ENCODE data around the gene TIMM13. TPM values are rescaled to one million over a fixed set of nuclear protein-coding genes. Genes with fewer than 3 reads are reported as not detected.
A peak's percentile ranks its signal among the peaks of the same experiment; 100 is the strongest.
"Not testable (repeated sequence)": the region's sequence is repeated elsewhere in the genome, so short reads cannot be mapped to it uniquely, and the experiment has no call there.

The TIMM13 gene
- total and polyA plus RNA-seq, 10 donors = 21.1 to 87.5 (median 44.6) TPM

GRCh38 chr19:2419754-2420153 is 7.6 kb downstream of the TIMM13 start:
- no peak overlapping the region for H3K27ac ChIP-seq
- no peaks in the 10 kb centered on the region for H3K27me3 ChIP-seq (replicated peaks in 1 of 7)
- DNase-seq = no peak
- intact Hi-C loops (cut with DNase I; ENCODE audit: low total_unique reads) = no loop called here
- H3K4me1 ChIP-seq = peaks cover 6 to 49% (median 25%) of the 10 kb centered on the region in 6 donors
- TF ChIP-seq POLR2A (IDR thresholded peaks at IDR 0.05) (no peak), CTCF (IDR thresholded peaks at IDR 0.05 in 8 of 11, conservative IDR thresholded peaks at IDR 0.05 in 3 of 11) (no peak), POLR2AphosphoS5 (IDR thresholded peaks at IDR 0.05) (no peak)
- 89 to 96% (median 94%) methylated on average over 3 to 7 of the region's 7 CpGs for WGBS, 5 donors
- no peak overlapping the region for H3K4me3 ChIP-seq
- H3K36me3 ChIP-seq = peaks cover 0 to 34% (median 9%) of the 10 kb centered on the region in 6 donors
- H3K9me3 ChIP-seq = peaks cover 0 to 8% (median 0%) of the 10 kb centered on the region in 8 donors

- 88 to 93% (median 91%) methylated on average over 13 of the region's 13 CpGs for WGBS, 5 donors
Observed at GRCh38 chr19:2417881-2418406, 9.4 kb downstream of the TIMM13 start.

GRCh38 chr19:2417436-2417835 is 9.9 kb downstream of the TIMM13 start:
- DNase-seq; H3K27ac ChIP-seq; H3K4me3 ChIP-seq; H3K9me3 ChIP-seq; intact Hi-C loops (cut with DNase I; ENCODE audit: low total_unique reads); H3K27me3 ChIP-seq (replicated peaks in 1 of 7): not testable (repeated sequence)
- Histone ChIP-seq H3K4me1 (peaks cover under 1 to 26% (median 11%) of the 10 kb centered on the region in 6 donors), H3K36me3 (peaks cover 0 to 19% (median 5%) of the 10 kb centered on the region in 6 donors)
- peak in 1 of 3 donors; percentile 12 for TF ChIP-seq POLR2AphosphoS5 (IDR thresholded peaks at IDR 0.05)
- 93 to 97% (median 96%) methylated on average over 8 of the region's 8 CpGs for WGBS, 5 donors

More at GRCh38 chr19:2417881-2418406, 9.4 kb downstream of the TIMM13 start:
- TF ChIP-seq CTCF (IDR thresholded peaks at IDR 0.05 in 8 of 11, conservative IDR thresholded peaks at IDR 0.05 in 3 of 11) (no peak), POLR2A (IDR thresholded peaks at IDR 0.05) (no peak), POLR2AphosphoS5 (IDR thresholded peaks at IDR 0.05) (no peak)
- Histone ChIP-seq H3K27me3 (replicated peaks in 1 of 7) (no peaks in the 10 kb centered on the region), H3K4me3 (no peak overlapping the region), H3K36me3 (peaks cover 0 to 19% (median 5%) of the 10 kb centered on the region in 6 donors), H3K27ac (no peak overlapping the region), H3K4me1 (peaks cover 4 to 31% (median 13%) of the 10 kb centered on the region in 6 donors), H3K9me3 (peaks cover 0 to 8% (median 0%) of the 10 kb centered on the region in 8 donors)
- intact Hi-C loops (cut with DNase I; ENCODE audit: low total_unique reads) = no loop called here
- DNase-seq = no peak

- no peak for DNase-seq
- Histone ChIP-seq H3K4me1 (peaks cover 0 to 16% (median 5%) of the 10 kb centered on the region in 6 donors), H3K27me3 (replicated peaks in 1 of 7) (no peaks in the 10 kb centered on the region), H3K9me3 (peaks cover 0 to 11% (median 1%) of the 10 kb centered on the region in 8 donors), H3K27ac (peak overlapping the region in 1 of 8 donors; percentile 40), H3K4me3 (no peak overlapping the region), H3K36me3 (peaks cover 0 to 19% (median 5%) of the 10 kb centered on the region in 6 donors)
- TF ChIP-seq CTCF (IDR thresholded peaks at IDR 0.05 in 8 of 11, conservative IDR thresholded peaks at IDR 0.05 in 3 of 11) (no peak), POLR2AphosphoS5 (IDR thresholded peaks at IDR 0.05) (peak; percentile 59 to 63 (median 62)), POLR2A (IDR thresholded peaks at IDR 0.05) (no peak)
- intact Hi-C loops (cut with DNase I; ENCODE audit: low total_unique reads) = no loop called here
- WGBS, 5 donors = 53 to 85% (median 67%) methylated on average over 8 to 19 of the region's 19 CpGs
Observed at GRCh38 chr19:2416321-2417097, 10.9 kb downstream of the TIMM13 start.

Measured in spleen (tissue), 11 donors.